Body of pancreas (tissue), 4 donors: ENCODE data around the gene DMXL2. TPM values are rescaled to one million over a fixed set of nuclear protein-coding genes. Genes with fewer than 3 reads are reported as not detected.

ENCODE experiments used
- ATAC-seq: fragments of 150-250 bp; one replicate; pipeline ENCODE4 v1.9.1; 2016
- DNase-seq, 4 donors: peaks; one replicate each; pipeline ENCODE4 v3.0.0-alpha.2; 2019
- H3K27ac ChIP-seq, 4 donors: fragments of 200-600 bp; sonication (generic); 1 replicate in 3 of 4; 2 replicates in 1 of 4; pipeline versions ENCODE4 v1.5.1 to v1.6.1; 2016 to 2019; ENCODE audit warnings: mild to moderate bottlenecking in 1 of 4, mixed read lengths in 1 of 4, moderate library complexity in 1 of 4
- H3K27me3 ChIP-seq, 2 donors: fragments of 200-600 bp; sonication (generic); one replicate each; pipeline ENCODE4 v1.6.0; 2016; ENCODE audit warnings: mild to moderate bottlenecking in 1 of 2
- H3K36me3 ChIP-seq, 2 donors: fragments of 200-600 bp; sonication (generic); replicated peaks in 1 of 2; 2 replicates each; pipeline ENCODE4 v1.5.1; 2016; ENCODE audit warnings: low read depth in 2 of 2; ENCODE audit not compliant: insufficient read depth in 1 of 2
- H3K4me1 ChIP-seq: fragments of 200-600 bp; sonication (generic); one replicate; pipeline ENCODE4 v1.6.0; 2016
- H3K4me3 ChIP-seq, 2 donors: fragments of 200-600 bp; sonication (generic); 1 replicate in 1 of 2; 2 replicates in 1 of 2; pipeline ENCODE4 v1.5.1; 2016 to 2019
- H3K9me3 ChIP-seq, 3 donors: fragments of 200-600 bp; sonication (generic); 1 replicate in 2 of 3; 2 replicates in 1 of 3; pipeline ENCODE4 v1.5.1; 2016
- POLR2A ChIP-seq, 3 donors: fragments of 450-650 bp; IDR thresholded peaks; one replicate each; pipeline ENCODE4 v1.6.1; 2016; ENCODE audit warnings: antibody characterized with exemption in 3 of 3, mild to moderate bottlenecking in 2 of 3
- WGBS, 2 donors: methylation state at CpG; one replicate each; pipeline ENCODE4 v1.1.5; 2017; 5-methylcytosine and 5-hydroxymethylcytosine counted together
- intact Hi-C: fragments of 100-400 bp; cut with DNase I; formaldehyde crosslinking; loops from one replicate; pipeline ENCODE4 v1.15.1; 2023
- total RNA-seq, 2 donors: library from RNA; depleted of rRNA; stranded (reverse); fragments of >200 nt; gene quantifications; one replicate each; pipeline ENCODE4 v1.1.0, GENCODE V29; 2016
- TF ChIP-seq, protein P1 (sequence below), 7 experiments: fragments of 450-650 bp in 4 of 7; fragments of 200-600 bp in 3 of 7; sonication (generic) in 3 of 7; IDR thresholded peaks; one replicate each; pipeline ENCODE4 v1.5.1; 2016 to 2019; ENCODE audit warnings: antibody characterized with exemption in 7 of 7

The DMXL2 gene
- total RNA-seq, 2 donors from 2014 or later = 34.8 to 48.1 TPM

- H3K9me3 ChIP-seq = no peaks in the 10 kb centered on the region
- 15 to 33% methylated on average over 1 of the region's 1 CpG for WGBS, 2 donors
- H3K27me3 ChIP-seq = no peaks in the 10 kb centered on the region
- DNase-seq (no peak), ATAC-seq (no peak)
- H3K27ac ChIP-seq = no peak overlapping the region
- intact Hi-C loops = no loop called here
- H3K36me3 ChIP-seq = no peaks in the 10 kb centered on the region
- TF ChIP-seq, protein P1, sequence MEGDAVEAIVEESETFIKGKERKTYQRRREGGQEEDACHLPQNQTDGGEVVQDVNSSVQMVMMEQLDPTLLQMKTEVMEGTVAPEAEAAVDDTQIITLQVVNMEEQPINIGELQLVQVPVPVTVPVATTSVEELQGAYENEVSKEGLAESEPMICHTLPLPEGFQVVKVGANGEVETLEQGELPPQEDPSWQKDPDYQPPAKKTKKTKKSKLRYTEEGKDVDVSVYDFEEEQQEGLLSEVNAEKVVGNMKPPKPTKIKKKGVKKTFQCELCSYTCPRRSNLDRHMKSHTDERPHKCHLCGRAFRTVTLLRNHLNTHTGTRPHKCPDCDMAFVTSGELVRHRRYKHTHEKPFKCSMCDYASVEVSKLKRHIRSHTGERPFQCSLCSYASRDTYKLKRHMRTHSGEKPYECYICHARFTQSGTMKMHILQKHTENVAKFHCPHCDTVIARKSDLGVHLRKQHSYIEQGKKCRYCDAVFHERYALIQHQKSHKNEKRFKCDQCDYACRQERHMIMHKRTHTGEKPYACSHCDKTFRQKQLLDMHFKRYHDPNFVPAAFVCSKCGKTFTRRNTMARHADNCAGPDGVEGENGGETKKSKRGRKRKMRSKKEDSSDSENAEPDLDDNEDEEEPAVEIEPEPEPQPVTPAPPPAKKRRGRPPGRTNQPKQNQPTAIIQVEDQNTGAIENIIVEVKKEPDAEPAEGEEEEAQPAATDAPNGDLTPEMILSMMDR (IDR thresholded peaks at IDR 0.05) = peak in 5 of 7 experiments; percentile 16 to 42 (median 30)
- TF ChIP-seq POLR2A (IDR thresholded peaks at IDR 0.05) = no peak
- H3K4me3 ChIP-seq = no peak overlapping the region
- H3K4me1 ChIP-seq = no peaks in the 10 kb centered on the region
These were observed 85.5 kb downstream of the DMXL2 start for GRCh38 chr15:51536965-51537574.

DNA sequence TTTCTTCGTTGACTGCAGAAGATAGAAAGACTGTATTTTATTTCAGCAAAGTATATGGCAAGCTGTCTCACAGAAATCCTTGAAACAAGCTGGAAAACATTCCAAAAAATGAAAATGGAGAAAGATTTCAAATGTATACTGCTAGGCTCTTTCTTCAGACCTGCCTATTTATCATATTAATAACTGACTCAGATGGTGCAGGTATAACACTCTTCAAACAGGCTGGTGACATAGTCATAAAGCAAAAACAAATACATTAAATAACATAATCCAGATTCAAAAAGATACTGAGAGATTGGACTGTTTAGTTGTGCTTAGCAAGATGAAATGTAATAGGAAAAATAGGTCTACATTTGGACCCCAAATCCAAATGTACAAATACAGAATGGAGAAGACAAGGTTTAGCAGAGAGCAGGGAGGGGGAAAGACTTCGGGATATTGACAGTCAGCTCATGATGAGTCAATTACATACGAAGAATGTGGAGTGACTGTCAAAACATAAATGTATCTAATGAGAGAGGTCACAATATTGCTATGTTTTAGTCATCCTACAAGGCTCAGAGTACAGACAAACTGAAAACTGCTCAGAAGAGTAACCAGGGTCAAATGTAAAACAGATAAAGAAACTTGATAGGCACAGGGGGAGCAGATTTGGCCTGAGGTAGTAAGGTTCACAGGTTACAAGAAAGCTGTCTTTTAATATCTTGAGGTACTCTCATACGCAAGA lies 88.7 kb downstream of the DMXL2 start:
- Histone ChIP-seq H3K4me3 (no peak overlapping the region), H3K9me3 (peaks cover 0 to 4% (median 0%) of the 10 kb centered on the region in 3 donors), H3K4me1 (no peaks in the 10 kb centered on the region), H3K36me3 (no peaks in the 10 kb centered on the region), H3K27ac (no peak overlapping the region), H3K27me3 (no peaks in the 10 kb centered on the region)
- no peak for ATAC-seq
- intact Hi-C loops = no loop called here
- 90 to 91% methylated on average over 4 of the region's 4 CpGs for WGBS, 2 donors
- DNase-seq = no peak
- TF ChIP-seq, protein P1 (IDR thresholded peaks at IDR 0.05) = no peak
- no peak for TF ChIP-seq POLR2A (IDR thresholded peaks at IDR 0.05)

GRCh38 chr15:51526955-51527354 lies 95.6 kb downstream of the DMXL2 start:
- peaks cover 0 to 4% (median 0%) of the 10 kb centered on the region in 3 donors for H3K9me3 ChIP-seq
- no peak overlapping the region for H3K4me3 ChIP-seq
- TF ChIP-seq POLR2A (IDR thresholded peaks at IDR 0.05) = no peak
- TF ChIP-seq, protein P1 (IDR thresholded peaks at IDR 0.05) = no peak
- WGBS, 2 donors = 92 to 96% methylated on average over 5 of the region's 5 CpGs
- no peak overlapping the region for H3K27ac ChIP-seq
- DNase-seq (no peak), ATAC-seq (no peak)
- no peaks in the 10 kb centered on the region for H3K27me3 ChIP-seq
- intact Hi-C loops = no loop called here
- H3K4me1 ChIP-seq = no peaks in the 10 kb centered on the region
- no peaks in the 10 kb centered on the region for H3K36me3 ChIP-seq

DNA sequence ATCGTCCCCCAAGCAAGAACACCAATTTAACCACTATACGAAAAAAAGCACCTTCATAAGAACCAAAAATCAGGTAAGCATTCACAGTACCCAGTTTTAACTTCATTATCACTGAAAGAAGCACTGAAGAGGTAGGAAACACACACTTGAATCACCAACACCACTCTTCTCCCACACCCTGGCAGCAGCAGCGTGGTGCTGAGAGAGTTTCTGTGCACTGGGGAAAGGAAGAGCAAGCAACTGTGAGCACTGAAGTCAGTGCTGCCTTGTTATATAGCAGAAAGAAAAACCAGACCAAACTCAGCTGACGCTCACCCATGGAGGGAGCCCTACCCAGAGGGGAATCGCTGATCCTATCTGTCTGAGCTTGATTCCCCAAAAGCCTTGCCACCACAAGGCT lies 98.2 kb downstream of the DMXL2 start:
- H3K36me3 ChIP-seq = no peaks in the 10 kb centered on the region
- no peaks in the 10 kb centered on the region for H3K9me3 ChIP-seq
- H3K4me3 ChIP-seq = no peak overlapping the region
- no peaks in the 10 kb centered on the region for H3K27me3 ChIP-seq
- no peak for DNase-seq
- intact Hi-C loops = no loop called here
- H3K27ac ChIP-seq = no peak overlapping the region
- no peak for ATAC-seq
- no peak for TF ChIP-seq POLR2A (IDR thresholded peaks at IDR 0.05)
- TF ChIP-seq, protein P1 (IDR thresholded peaks at IDR 0.05) = no peak
- WGBS, 2 donors = 93 to 96% methylated on average over 5 of the region's 5 CpGs
- no peaks in the 10 kb centered on the region for H3K4me1 ChIP-seq
